HL-60 (cell line): ENCODE results near the gene DTX4.

ENCODE experiments used
- CTCF ChIP-seq: IDR thresholded peaks from one replicate; pipeline ENCODE4 v1.5.1; 2011; ENCODE audit warnings: low read length, control low read depth, inconsistent platforms; ENCODE audit not compliant: insufficient read depth
- GABPA ChIP-seq: IDR thresholded peaks from 2 replicates; pipeline ENCODE4 v1.6.1; 2012; ENCODE audit warnings: low read depth
- POLR2AphosphoS5 ChIP-seq: IDR thresholded peaks from 2 replicates; pipeline ENCODE4 v1.6.1; 2012; ENCODE audit warnings: low read depth
- REST ChIP-seq: IDR thresholded peaks from 2 replicates; pipeline ENCODE4 v1.6.1; 2012; ENCODE audit warnings: low read depth; ENCODE audit not compliant: insufficient replicate concordance
- SPI1 ChIP-seq: IDR thresholded peaks from 2 replicates; pipeline ENCODE4 v1.6.1; 2012; ENCODE audit warnings: low read depth, mild to moderate bottlenecking, borderline replicate concordance

- TF ChIP-seq CTCF (no peak), POLR2AphosphoS5 (no peak), REST (no peak), GABPA (no peak), SPI1 (no peak)
Observed at GRCh38 chr11:59174664-59175033, 2.7 kb downstream of the DTX4 start.
